AG04450 (cell line): Measurements from ENCODE around the gene BRSK2. TPM values are rescaled to one million over a fixed set of nuclear protein-coding genes. Genes with fewer than 3 reads are reported as not detected.

Source experiments
- CTCF ChIA-PET: fragments of 300-600, 350-600 bp; formaldehyde crosslinking; extraction: SDS; loops from one replicate; lab custom pipeline; 2022; ENCODE audit warnings: antibody characterized with exemption, inconsistent platforms; lab: Charles Lee
- POLR2A ChIA-PET: fragments of 350-600 bp; formaldehyde crosslinking; extraction: SDS; loops from one replicate; lab custom pipeline; 2021; ENCODE audit warnings: antibody characterized with exemption, inconsistent platforms; lab: Yijun Ruan, JAX
- DNase-seq: peaks from one replicate; pipeline ENCODE4 v3.0.0-alpha.2; 2011; ENCODE audit warnings: low read depth, low spot score
- H3K27ac ChIP-seq: one replicate; pipeline ENCODE4 v1.5.1; 2012; ENCODE audit warnings: low read depth, low read length, control low read depth
- H3K27me3 ChIP-seq: one replicate; pipeline ENCODE4 v1.6.0; 2012; ENCODE audit warnings: low read length; ENCODE audit not compliant: control insufficient read depth, insufficient read depth
- H3K4me3 ChIP-seq: 2 replicates; pipeline ENCODE4 v1.5.1; 2011; ENCODE audit warnings: mild to moderate bottlenecking, low read depth, low read length, control low read depth
- H3K9me3 ChIP-seq: 2 replicates; pipeline ENCODE4 v1.5.1; 2012; ENCODE audit warnings: low read length; ENCODE audit not compliant: control insufficient read depth, insufficient read depth
- polyA plus RNA-seq: library from polyadenylated mRNA; depleted of rRNA; stranded (reverse); fragments of >200 nt; gene quantifications from 2 replicates; pipeline ENCODE4 v1.2.3, GENCODE V29; 2011
- TF ChIP-seq, protein P1 (sequence below): IDR thresholded peaks from 2 replicates; pipeline ENCODE4 v1.5.1; 2011; ENCODE audit warnings: low read depth, low read length, control low read depth, inconsistent platforms

The BRSK2 gene
- polyA plus RNA-seq, 1 experiment = 0.11 TPM

DNA sequence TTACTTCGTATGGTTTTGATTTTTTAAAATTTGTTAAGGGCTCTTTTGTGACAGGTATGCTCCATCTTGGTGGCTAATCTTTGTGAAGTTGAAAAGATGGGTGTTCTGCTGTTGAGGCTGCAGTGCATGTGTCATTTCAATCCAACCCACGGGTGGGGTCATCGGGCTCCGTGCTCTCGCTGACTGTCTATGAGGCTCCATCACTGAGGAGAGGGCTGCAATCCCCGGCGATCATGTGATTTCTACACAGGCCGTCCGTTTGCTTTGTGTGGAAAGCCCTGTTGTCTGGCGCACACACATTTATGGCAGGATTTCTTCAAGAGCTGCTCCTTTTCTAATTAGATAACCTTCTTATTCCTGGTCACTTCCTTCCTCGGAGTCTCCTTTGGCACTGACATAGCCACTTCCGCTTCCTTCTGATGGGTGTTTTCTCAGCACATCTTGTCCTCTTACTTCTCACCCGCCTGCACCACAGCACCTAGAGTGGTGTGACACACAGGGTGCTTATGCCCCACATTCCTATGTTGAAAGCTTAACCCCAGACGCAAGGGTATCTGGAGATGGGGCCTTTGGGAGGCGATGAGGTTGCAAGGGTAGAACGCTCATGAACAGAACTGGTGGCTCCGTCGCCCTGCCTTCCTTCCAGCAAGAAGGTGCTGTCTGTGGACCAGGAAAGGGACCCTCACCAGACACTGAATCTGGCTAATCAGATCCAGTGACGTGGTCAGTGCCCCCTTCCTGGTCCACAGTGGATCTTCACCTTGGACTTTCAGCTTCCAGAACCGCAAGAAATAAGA is 87.4 kb downstream of the BRSK2 start:
- TF ChIP-seq, protein P1, sequence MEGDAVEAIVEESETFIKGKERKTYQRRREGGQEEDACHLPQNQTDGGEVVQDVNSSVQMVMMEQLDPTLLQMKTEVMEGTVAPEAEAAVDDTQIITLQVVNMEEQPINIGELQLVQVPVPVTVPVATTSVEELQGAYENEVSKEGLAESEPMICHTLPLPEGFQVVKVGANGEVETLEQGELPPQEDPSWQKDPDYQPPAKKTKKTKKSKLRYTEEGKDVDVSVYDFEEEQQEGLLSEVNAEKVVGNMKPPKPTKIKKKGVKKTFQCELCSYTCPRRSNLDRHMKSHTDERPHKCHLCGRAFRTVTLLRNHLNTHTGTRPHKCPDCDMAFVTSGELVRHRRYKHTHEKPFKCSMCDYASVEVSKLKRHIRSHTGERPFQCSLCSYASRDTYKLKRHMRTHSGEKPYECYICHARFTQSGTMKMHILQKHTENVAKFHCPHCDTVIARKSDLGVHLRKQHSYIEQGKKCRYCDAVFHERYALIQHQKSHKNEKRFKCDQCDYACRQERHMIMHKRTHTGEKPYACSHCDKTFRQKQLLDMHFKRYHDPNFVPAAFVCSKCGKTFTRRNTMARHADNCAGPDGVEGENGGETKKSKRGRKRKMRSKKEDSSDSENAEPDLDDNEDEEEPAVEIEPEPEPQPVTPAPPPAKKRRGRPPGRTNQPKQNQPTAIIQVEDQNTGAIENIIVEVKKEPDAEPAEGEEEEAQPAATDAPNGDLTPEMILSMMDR = no peak
- no peaks in the 10 kb centered on the region; the same call in 1 of the 2 replicates for H3K9me3 ChIP-seq
- POLR2A ChIA-PET = no interaction called here
- H3K27me3 ChIP-seq = no peaks in the 10 kb centered on the region
- CTCF ChIA-PET = no interaction called here
- no peak overlapping the region for H3K4me3 ChIP-seq
- DNase-seq = no peak
- H3K27ac ChIP-seq = no peak overlapping the region

DNA sequence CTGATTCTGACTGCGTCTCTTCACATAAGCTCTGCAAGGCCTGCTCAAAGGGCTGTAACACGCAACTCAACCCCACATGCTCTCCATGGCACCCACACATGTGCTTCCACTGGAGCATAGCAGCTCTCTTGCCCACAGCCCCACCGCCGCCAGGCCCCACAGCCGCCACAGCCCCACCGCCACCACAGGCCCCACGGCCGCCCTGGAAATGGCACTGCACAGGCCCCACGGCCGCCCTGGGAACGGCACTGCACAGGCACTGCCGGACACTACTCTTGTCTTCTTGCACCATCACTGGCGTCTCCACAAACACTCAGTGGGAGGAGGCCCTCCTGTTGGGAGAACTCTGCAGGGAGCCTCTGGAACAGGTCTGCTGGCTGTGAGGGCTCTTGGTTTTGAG is 88.3 kb downstream of the BRSK2 start:
- Histone ChIP-seq H3K27me3 (no peaks in the 10 kb centered on the region), H3K4me3 (no peak overlapping the region), H3K9me3 (no peaks in the 10 kb centered on the region; the same call in 1 of the 2 replicates), H3K27ac (no peak overlapping the region)
- TF ChIP-seq, protein P1 = no peak
- CTCF ChIA-PET = no interaction called here
- DNase-seq = no peak
- POLR2A ChIA-PET = no interaction called here

DNA sequence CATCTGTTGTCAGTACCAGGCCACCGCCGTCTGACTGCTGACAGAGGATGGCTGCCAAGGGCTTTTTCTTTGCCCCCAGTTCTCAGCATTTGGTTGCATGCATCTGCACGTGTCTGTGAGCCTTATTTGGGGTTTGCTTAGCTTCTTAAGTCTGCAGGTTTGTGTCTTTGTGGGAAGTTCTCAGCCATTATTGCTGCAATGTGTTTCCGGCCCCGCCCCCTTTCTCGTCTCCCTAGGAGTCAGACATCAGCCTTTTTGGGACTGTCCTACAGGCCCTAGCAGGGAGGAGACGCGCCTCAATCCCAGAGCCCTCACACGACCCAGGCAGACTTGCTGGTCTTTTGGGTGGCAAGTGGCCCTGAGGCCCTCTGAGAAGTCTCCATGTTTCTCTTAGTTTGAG is 88.8 kb downstream of the BRSK2 start:
- no peak for DNase-seq
- TF ChIP-seq, protein P1 = no peak
- Histone ChIP-seq H3K9me3 (no peaks in the 10 kb centered on the region; the same call in 1 of the 2 replicates), H3K4me3 (no peak overlapping the region), H3K27me3 (no peaks in the 10 kb centered on the region), H3K27ac (no peak overlapping the region)
- CTCF ChIA-PET = no interaction called here
- POLR2A ChIA-PET = no interaction called here

DNA sequence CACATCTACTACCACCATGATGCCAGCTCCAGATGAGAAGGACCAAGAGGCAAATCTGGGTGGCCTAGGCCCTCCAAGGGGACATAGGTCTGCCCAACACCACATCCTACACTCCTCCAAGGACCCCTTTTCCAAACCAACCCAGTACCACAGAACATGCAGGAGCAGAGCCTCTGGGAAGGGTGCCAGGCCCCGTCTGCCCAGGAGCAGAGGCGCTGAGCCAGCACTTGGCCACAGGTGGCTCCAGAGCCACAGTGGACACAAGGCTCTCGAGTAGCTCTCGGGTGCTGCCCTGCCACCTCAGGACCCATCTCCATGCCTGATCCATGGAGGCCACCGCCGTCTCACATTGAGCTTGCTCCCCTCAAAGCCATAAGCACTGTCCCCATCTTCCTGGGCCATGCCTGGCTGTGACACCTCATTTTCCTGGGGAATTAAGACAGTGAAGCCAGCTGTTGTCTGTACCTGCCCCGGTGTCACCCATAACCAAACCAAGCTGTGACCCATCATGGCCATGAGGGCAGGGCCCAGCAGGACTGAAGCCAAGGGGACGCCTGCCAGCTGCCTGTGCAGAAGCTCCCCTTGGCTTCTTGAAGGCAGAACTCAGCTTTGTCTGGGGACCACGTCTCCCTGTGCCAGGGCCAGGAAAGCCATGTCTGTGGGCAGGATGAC is 89.4 kb downstream of the BRSK2 start:
- ChIA-PET CTCF (no interaction called here), POLR2A (no interaction called here)
- Histone ChIP-seq H3K4me3 (no peak overlapping the region), H3K27me3 (no peaks in the 10 kb centered on the region), H3K27ac (no peak overlapping the region), H3K9me3 (no peaks in the 10 kb centered on the region; the same call in 1 of the 2 replicates)
- no peak for DNase-seq
- TF ChIP-seq, protein P1 = no peak

DNA sequence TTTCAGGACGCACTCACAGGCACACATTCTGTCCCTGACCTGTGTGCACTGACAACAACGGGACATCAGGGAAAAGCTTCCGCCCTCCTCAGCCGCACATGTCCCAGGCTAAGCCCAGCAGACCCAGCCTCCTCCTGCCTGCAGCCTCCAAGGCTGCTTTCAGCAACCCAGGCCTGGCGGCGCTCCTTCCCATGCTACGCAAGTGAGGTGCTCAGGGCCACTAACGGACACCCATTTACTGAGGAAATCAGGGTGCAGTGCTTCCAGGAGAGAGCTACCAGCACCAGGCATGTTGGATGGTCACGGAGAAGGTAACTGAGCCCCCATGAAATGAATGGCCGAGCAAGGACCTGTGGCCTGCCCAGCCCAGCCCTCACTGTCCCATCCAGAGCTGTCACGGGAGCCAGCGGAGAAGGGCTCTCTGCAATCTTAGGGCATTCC is 90.0 kb downstream of the BRSK2 start:
- no peaks in the 10 kb centered on the region; the same call in 1 of the 2 replicates for H3K9me3 ChIP-seq
- TF ChIP-seq, protein P1 = no peak
- DNase-seq = no peak
- ChIA-PET POLR2A (no interaction called here), CTCF (no interaction called here)
- H3K27me3 ChIP-seq = no peaks in the 10 kb centered on the region
- no peak overlapping the region for H3K4me3 ChIP-seq
- no peak overlapping the region for H3K27ac ChIP-seq
